Mesendoderm (in vitro differentiated cells): ENCODE data around the gene CD82.
A peak's percentile ranks its signal among the peaks of the same experiment; 100 is the strongest.

Experiments
- DNase-seq: peaks from one replicate; pipeline ENCODE4 v3.0.0; 2013
- H2AK5ac ChIP-seq: 2 replicates; pipeline ENCODE4 v1.6.1; 2013; ENCODE audit warnings: low read length, inconsistent platforms
- H2BK120ac ChIP-seq: 2 replicates; pipeline ENCODE4 v1.6.1; 2013; ENCODE audit warnings: low read depth, mild to moderate bottlenecking, low read length, moderate library complexity, mixed read lengths
- H2BK15ac ChIP-seq: replicated peaks from 2 replicates; pipeline ENCODE4 v1.6.1; 2013; ENCODE audit warnings: low read depth, mild to moderate bottlenecking, moderate library complexity
- H2BK5ac ChIP-seq: 2 replicates; pipeline ENCODE4 v1.6.1; 2013; ENCODE audit warnings: low read length, inconsistent platforms
- H3K18ac ChIP-seq: 2 replicates; pipeline ENCODE4 v1.6.1; 2013; ENCODE audit warnings: mild to moderate bottlenecking, low read length, mixed read lengths
- H3K23ac ChIP-seq: one replicate; pipeline ENCODE4 v1.6.1; 2013; ENCODE audit warnings: low read length
- H3K27ac ChIP-seq: 2 replicates; pipeline ENCODE4 v1.5.1; 2013; ENCODE audit warnings: low read depth, mild to moderate bottlenecking, inconsistent platforms, low read length, moderate library complexity
- H3K27me3 ChIP-seq: 2 replicates; pipeline ENCODE4 v1.6.1; 2013; ENCODE audit warnings: low read length, control low read depth, mild to moderate bottlenecking, inconsistent platforms; ENCODE audit not compliant: insufficient read depth, poor library complexity
- H3K36me3 ChIP-seq: 2 replicates; pipeline ENCODE4 v1.6.1; 2013; ENCODE audit warnings: low read length, inconsistent platforms; ENCODE audit not compliant: control insufficient read depth, insufficient read depth
- H3K4ac ChIP-seq: one replicate; pipeline ENCODE4 v1.6.1; 2013; ENCODE audit warnings: low read depth, mild to moderate bottlenecking, low read length, moderate library complexity
- H3K4me1 ChIP-seq: 2 replicates; pipeline ENCODE4 v1.6.1; 2013; ENCODE audit warnings: low read depth, low read length, inconsistent platforms; ENCODE audit not compliant: control insufficient read depth
- H3K4me2 ChIP-seq: 2 replicates; pipeline ENCODE4 v1.6.1; 2013; ENCODE audit warnings: low read length
- H3K4me3 ChIP-seq: 2 replicates; pipeline ENCODE4 v1.5.1; 2013; ENCODE audit warnings: mild to moderate bottlenecking, low read length
- H3K56ac ChIP-seq: one replicate; pipeline ENCODE4 v1.6.1; 2013; ENCODE audit warnings: low read length
- H3K79me1 ChIP-seq: 2 replicates; pipeline ENCODE4 v1.6.1; 2013; ENCODE audit warnings: low read length, inconsistent platforms
- H3K79me2 ChIP-seq: 2 replicates; pipeline ENCODE4 v1.6.1; 2013; ENCODE audit warnings: mild to moderate bottlenecking, low read length; ENCODE audit not compliant: control insufficient read depth, insufficient read depth
- H3K9ac ChIP-seq: 2 replicates; pipeline ENCODE4 v1.6.1; 2013; ENCODE audit warnings: low read length, inconsistent platforms
- H4K5ac ChIP-seq: one replicate; pipeline ENCODE4 v1.6.1; 2013; ENCODE audit warnings: low read length
- H4K8ac ChIP-seq: one replicate; pipeline ENCODE4 v1.6.1; 2013; ENCODE audit warnings: low read depth, mild to moderate bottlenecking, control low read depth, low read length, moderate library complexity
- WGBS: extraction: QIAGEN DNeasy Blood & Tissue Kit; methylation state at CpG from one replicate; pipeline ENCODE4 v1.1.7; 2013; ENCODE audit warnings: low lambda C conversion rate, missing lambda C conversion rate; ENCODE audit not compliant: insufficient coverage; ENCODE audit errors: extremely low coverage; 5-methylcytosine and 5-hydroxymethylcytosine counted together

CD82 gene

GRCh38 chr11:44564670-44565210 is 723 bp upstream of the CD82 start:
- WGBS = no CpG with 5 or more reads among the region's 22 CpGs
- no peak overlapping the region for H2AK5ac ChIP-seq

GRCh38 chr11:44565953-44566949 is 788 bp downstream of the CD82 start:
- H3K36me3 ChIP-seq = no peaks in the 10 kb centered on the region
- peak; percentile 30 for DNase-seq
- H3K4ac ChIP-seq = no peak overlapping the region
- H3K4me1 ChIP-seq = peaks cover 3% of the 10 kb centered on the region
- H4K5ac ChIP-seq = no peak overlapping the region
- H4K8ac ChIP-seq = no peak overlapping the region
- H3K18ac ChIP-seq = no peak overlapping the region
- WGBS = no CpG with 5 or more reads among the region's 17 CpGs
- peak overlapping the region; percentile 76 for H3K56ac ChIP-seq
- H2BK15ac ChIP-seq = no peak overlapping the region
- no peak overlapping the region for H2BK120ac ChIP-seq
- peak overlapping the region; percentile 64 for H3K9ac ChIP-seq
- H3K4me3 ChIP-seq = peak overlapping the region; percentile 18
- H3K23ac ChIP-seq = no peak overlapping the region
- H3K79me2 ChIP-seq = no peaks in the 10 kb centered on the region
- no peak overlapping the region for H2AK5ac ChIP-seq
- H3K27me3 ChIP-seq = no peaks in the 10 kb centered on the region
- H3K4me2 ChIP-seq = peak overlapping the region; percentile 95
- H2BK5ac ChIP-seq = no peak overlapping the region
- H3K79me1 ChIP-seq = no peaks in the 10 kb centered on the region
- no peak overlapping the region for H3K27ac ChIP-seq

More at GRCh38 chr11:44564670-44565210, 723 bp upstream of the CD82 start:
- no peak overlapping the region for H3K4ac ChIP-seq
- H2BK15ac ChIP-seq = no peak overlapping the region
- H3K36me3 ChIP-seq = no peaks in the 10 kb centered on the region
- peak overlapping the region; percentile 55 for H3K18ac ChIP-seq
- no peaks in the 10 kb centered on the region for H3K79me2 ChIP-seq
- H3K23ac ChIP-seq = no peak overlapping the region
- H4K8ac ChIP-seq = no peak overlapping the region
- H3K27ac ChIP-seq = no peak overlapping the region
- H4K5ac ChIP-seq = no peak overlapping the region
- peak overlapping the region; percentile 65 for H3K56ac ChIP-seq
- H3K27me3 ChIP-seq = no peaks in the 10 kb centered on the region
- peak overlapping the region; percentile 59 for H3K4me2 ChIP-seq
- no peaks in the 10 kb centered on the region for H3K79me1 ChIP-seq
- no peak for DNase-seq
- no peak overlapping the region for H2BK120ac ChIP-seq
- H2BK5ac ChIP-seq = no peak overlapping the region
- H3K9ac ChIP-seq = peak overlapping the region; percentile 67
- peaks cover 3% of the 10 kb centered on the region for H3K4me1 ChIP-seq
- peak overlapping the region; percentile 26 for H3K4me3 ChIP-seq

GRCh38 chr11:44566952-44567875 is 1.8 kb downstream of the CD82 start:
- no peak overlapping the region for H3K4me3 ChIP-seq

GRCh38 chr11:44567876-44568256 is 2.4 kb downstream of the CD82 start:
- Histone ChIP-seq H2AK5ac (no peak overlapping the region), H3K23ac (no peak overlapping the region), H3K36me3 (no peaks in the 10 kb centered on the region), H3K4ac (no peak overlapping the region), H3K56ac (no peak overlapping the region), H3K27me3 (no peaks in the 10 kb centered on the region), H3K79me2 (no peaks in the 10 kb centered on the region), H3K4me3 (no peak overlapping the region), H2BK120ac (no peak overlapping the region), H2BK5ac (no peak overlapping the region), H3K4me2 (no peak overlapping the region), H3K27ac (no peak overlapping the region), H2BK15ac (no peak overlapping the region), H4K5ac (no peak overlapping the region), H3K79me1 (no peaks in the 10 kb centered on the region), H4K8ac (no peak overlapping the region), H3K4me1 (peaks cover 3% of the 10 kb centered on the region), H3K18ac (no peak overlapping the region), H3K9ac (no peak overlapping the region)
- WGBS = no CpG with 5 or more reads among the region's 4 CpGs
- DNase-seq = no peak

More at GRCh38 chr11:44566952-44567875, 1.8 kb downstream of the CD82 start:
- no peak overlapping the region for H3K9ac ChIP-seq
- H4K8ac ChIP-seq = no peak overlapping the region
- H3K4me2 ChIP-seq = no peak overlapping the region
- H3K4me1 ChIP-seq = peaks cover 3% of the 10 kb centered on the region
- no peak overlapping the region for H4K5ac ChIP-seq
- no peak overlapping the region for H3K27ac ChIP-seq
- no CpG with 5 or more reads among the region's 11 CpGs for WGBS
- H2BK5ac ChIP-seq = no peak overlapping the region
- no peaks in the 10 kb centered on the region for H3K36me3 ChIP-seq
- no peaks in the 10 kb centered on the region for H3K27me3 ChIP-seq
- no peaks in the 10 kb centered on the region for H3K79me2 ChIP-seq
- DNase-seq = no peak
- H2BK15ac ChIP-seq = no peak overlapping the region
- H2AK5ac ChIP-seq = no peak overlapping the region
- no peaks in the 10 kb centered on the region for H3K79me1 ChIP-seq
- H3K4ac ChIP-seq = no peak overlapping the region
- no peak overlapping the region for H2BK120ac ChIP-seq
- no peak overlapping the region for H3K56ac ChIP-seq
- H3K18ac ChIP-seq = no peak overlapping the region
- H3K23ac ChIP-seq = no peak overlapping the region

- DNase-seq = no peak
- H3K27me3 ChIP-seq = no peaks in the 10 kb centered on the region
- no peaks in the 10 kb centered on the region for H3K79me2 ChIP-seq
- no peak overlapping the region for H3K27ac ChIP-seq
- no peak overlapping the region for H2BK120ac ChIP-seq
- peaks cover 3% of the 10 kb centered on the region for H3K4me1 ChIP-seq
- no peak overlapping the region for H3K4ac ChIP-seq
- H3K4me2 ChIP-seq = no peak overlapping the region
- no peak overlapping the region for H2BK5ac ChIP-seq
- no peak overlapping the region for H3K18ac ChIP-seq
- H2BK15ac ChIP-seq = no peak overlapping the region
- WGBS = no CpG with 5 or more reads among the region's 4 CpGs
- H3K56ac ChIP-seq = no peak overlapping the region
- H3K4me3 ChIP-seq = no peak overlapping the region
- no peaks in the 10 kb centered on the region for H3K36me3 ChIP-seq
- H3K9ac ChIP-seq = no peak overlapping the region
- H3K79me1 ChIP-seq = no peaks in the 10 kb centered on the region
- no peak overlapping the region for H4K5ac ChIP-seq
- H3K23ac ChIP-seq = no peak overlapping the region
- H4K8ac ChIP-seq = no peak overlapping the region
- no peak overlapping the region for H2AK5ac ChIP-seq
Observed at GRCh38 chr11:44568331-44568657, 2.8 kb downstream of the CD82 start.
